Astrocyte (in vitro differentiated cells and primary cell): ENCODE results near the gene EVC. TPM values are rescaled to one million over a fixed set of nuclear protein-coding genes. Genes with fewer than 3 reads are reported as not detected.
A peak's percentile ranks its signal among the peaks of the same experiment; 100 is the strongest.

ENCODE experiments used
- DNase-seq: peaks from one replicate; pipeline ENCODE4 v3.0.0-alpha.2; 2010; ENCODE audit warnings: low read depth
- FAIRE-seq: peaks from 2 replicates; lab custom pipeline; 2011; peaks lifted over from hg19 to GRCh38; lab: Jason Lieb, UNC
- H2AFZ ChIP-seq: 2 replicates; pipeline ENCODE4 v1.6.0; 2012; ENCODE audit warnings: low read depth, low read length, inconsistent platforms
- H3K27ac ChIP-seq: 2 replicates; pipeline ENCODE4 v1.5.1; 2011; ENCODE audit warnings: low read depth, low read length, inconsistent platforms
- H3K27me3 ChIP-seq: 2 replicates; pipeline ENCODE4 v1.6.0; 2011; ENCODE audit warnings: low read length, inconsistent platforms; ENCODE audit not compliant: insufficient read depth
- H3K36me3 ChIP-seq: 2 replicates; pipeline ENCODE4 v1.5.1; 2011; ENCODE audit warnings: low read length, inconsistent platforms; ENCODE audit not compliant: insufficient read depth
- H3K4me1 ChIP-seq: 2 replicates; pipeline ENCODE4 v1.5.1; 2011; ENCODE audit warnings: low read length, inconsistent platforms; ENCODE audit not compliant: insufficient read depth
- H3K4me2 ChIP-seq: 2 replicates; pipeline ENCODE4 v1.6.0; 2012; ENCODE audit warnings: low read length, inconsistent platforms
- H3K4me3 ChIP-seq: 2 replicates; pipeline ENCODE4 v1.5.1; 2011; ENCODE audit warnings: low read depth, mild to moderate bottlenecking, low read length, inconsistent platforms; ENCODE audit not compliant: insufficient read depth
- H3K79me2 ChIP-seq: 2 replicates; pipeline ENCODE4 v1.6.0; 2012; ENCODE audit warnings: mild to moderate bottlenecking, low read length, inconsistent platforms; ENCODE audit not compliant: insufficient read depth
- H3K9ac ChIP-seq: 2 replicates; pipeline ENCODE4 v1.6.0; 2012; ENCODE audit warnings: mild to moderate bottlenecking, low read length, inconsistent platforms
- H3K9me3 ChIP-seq: 2 replicates; pipeline ENCODE4 v1.5.1; 2012; ENCODE audit warnings: low read depth, mild to moderate bottlenecking, low read length, inconsistent platforms; ENCODE audit not compliant: insufficient read depth
- H4K20me1 ChIP-seq: 2 replicates; pipeline ENCODE4 v1.6.0; 2012; ENCODE audit warnings: low read length, inconsistent platforms; ENCODE audit not compliant: insufficient read depth
- H3K27ac Mint-ChIP-seq: one replicate; pipeline ENCODE4 v1.8.0; 2021; ENCODE audit warnings: mild to moderate bottlenecking, mixed read lengths; ENCODE audit not compliant: unreplicated experiment
- H3K27me3 Mint-ChIP-seq: one replicate; pipeline ENCODE4 v1.8.0; 2021; ENCODE audit warnings: low read depth, mixed read lengths; ENCODE audit not compliant: unreplicated experiment
- H3K36me3 Mint-ChIP-seq: one replicate; pipeline ENCODE4 v1.8.0; 2021; ENCODE audit warnings: low read depth, mixed read lengths; ENCODE audit not compliant: unreplicated experiment
- H3K4me1 Mint-ChIP-seq: one replicate; pipeline ENCODE4 v1.8.0; 2021; ENCODE audit warnings: low read depth, mixed read lengths; ENCODE audit not compliant: unreplicated experiment
- H3K4me3 Mint-ChIP-seq: one replicate; pipeline ENCODE4 v1.8.0; 2021; ENCODE audit warnings: mild to moderate bottlenecking, moderate library complexity, mixed read lengths; ENCODE audit not compliant: unreplicated experiment
- H3K9me3 Mint-ChIP-seq: one replicate; pipeline ENCODE4 v1.8.0; 2021; ENCODE audit warnings: mild to moderate bottlenecking, mixed read lengths; ENCODE audit not compliant: unreplicated experiment
- CTCF ChIP-seq: IDR thresholded peaks from 2 replicates; pipeline ENCODE4 v1.5.1; 2011; ENCODE audit warnings: low read depth, mild to moderate bottlenecking, inconsistent platforms, low read length, moderate library complexity; ENCODE audit not compliant: insufficient read depth
- EZH2 ChIP-seq: IDR thresholded peaks from 2 replicates; pipeline ENCODE4 v1.6.1; 2012; ENCODE audit warnings: mild to moderate bottlenecking, low read length, inconsistent platforms; ENCODE audit not compliant: insufficient read depth
- total RNA-seq: library from RNA; stranded (reverse); gene quantifications from 2 replicates; pipeline ENCODE4 v1.2.1, GENCODE V29; 2021

Gene EVC
- total RNA-seq, 1 donor from 2014 or later: 23.9 TPM

GRCh38 chr4:5746250-5746649, 35.2 kb downstream of the EVC start:
- Histone ChIP-seq H3K4me1 (peaks cover 47% of the 10 kb centered on the region), H2AFZ (no peak overlapping the region), H3K79me2 (no peaks in the 10 kb centered on the region), H3K9ac (peak overlapping the region; percentile 83), H3K9me3 (no peaks in the 10 kb centered on the region), H4K20me1 (no peaks in the 10 kb centered on the region), H3K27me3 (no peaks in the 10 kb centered on the region), H3K36me3 (peaks cover 49% of the 10 kb centered on the region), H3K4me2 (no peak overlapping the region), H3K27ac (peak overlapping the region; percentile 1), H3K4me3 (no peak overlapping the region)
- Mint-ChIP-seq H3K4me1 (peaks cover 46% of the 10 kb centered on the region), H3K4me3 (no peak overlapping the region), H3K27ac (peak overlapping the region; percentile 73), H3K36me3 (peaks cover 22% of the 10 kb centered on the region), H3K27me3 (no peaks in the 10 kb centered on the region), H3K9me3 (no peaks in the 10 kb centered on the region)
- no peak for TF ChIP-seq CTCF
- no peak for TF ChIP-seq EZH2
- FAIRE-seq: no peak
- DNase-seq: no peak

- peak; percentile 64 for FAIRE-seq
- Histone ChIP-seq H3K4me2 (peak overlapping the region; percentile 71), H3K4me1 (peaks cover 55% of the 10 kb centered on the region)
Observed at GRCh38 chr4:5746829-5747737, 36.1 kb downstream of the EVC start.

More at GRCh38 chr4:5746829-5747737, 36.1 kb downstream of the EVC start:
- Histone ChIP-seq H3K36me3 (peaks cover 43% of the 10 kb centered on the region), H3K4me3 (peak overlapping the region; percentile 24), H3K9ac (peak overlapping the region; percentile 83), H3K9me3 (no peaks in the 10 kb centered on the region), H3K27me3 (no peaks in the 10 kb centered on the region), H3K79me2 (no peaks in the 10 kb centered on the region), H3K27ac (peak overlapping the region; percentile 96), H2AFZ (no peak overlapping the region), H4K20me1 (no peaks in the 10 kb centered on the region)
- H3K27me3 Mint-ChIP-seq: no peaks in the 10 kb centered on the region
- no peaks in the 10 kb centered on the region for H3K9me3 Mint-ChIP-seq
- peak overlapping the region; percentile 89 for H3K27ac Mint-ChIP-seq
- TF ChIP-seq CTCF: no peak
- TF ChIP-seq EZH2: no peak
- DNase-seq: peak; percentile 66
- H3K4me3 Mint-ChIP-seq: no peak overlapping the region
- H3K4me1 Mint-ChIP-seq: peaks cover 51% of the 10 kb centered on the region
- H3K36me3 Mint-ChIP-seq: peaks cover 22% of the 10 kb centered on the region
